CD4-positive, alpha-beta T cell treated with Interferon alpha-2 for 1 hour (primary cell): ENCODE measurements around the gene FBXW2.

Experiments used
- DNase-seq, 2 donors: peaks; one replicate each; pipeline ENCODE4 v3.0.0-alpha.2; 2020 to 2022

Gene FBXW2

GRCh38 chr9:120713257-120714087 is 79.7 kb downstream of the FBXW2 start:
- no peak for DNase-seq

- DNase-seq, result no peak
Measured at GRCh38 chr9:120712539-120713031, 80.6 kb downstream of the FBXW2 start.

- DNase-seq, result peak in 1 of 2 donors; percentile 29
Measured at GRCh38 chr9:120711841-120712538, 81.2 kb downstream of the FBXW2 start.

GRCh38 chr9:120711354-120711753 is 81.9 kb downstream of the FBXW2 start:
- no peak for DNase-seq

GRCh38 chr9:120710110-120710981 is 82.9 kb downstream of the FBXW2 start:
- peak; percentile 53 to 75 for DNase-seq

- no peak for DNase-seq
Measured at GRCh38 chr9:120708526-120709224, 84.5 kb downstream of the FBXW2 start.

- DNase-seq, result no peak
Measured at GRCh38 chr9:120707170-120707569, 86.0 kb downstream of the FBXW2 start.
